CD14-positive monocyte (primary cell): ENCODE data around the gene CLDN19. TPM values are rescaled to one million over a fixed set of nuclear protein-coding genes. Genes with fewer than 3 reads are reported as not detected.

Experiments used
- DNase-seq, 3 donors: peaks; one replicate each; pipeline ENCODE4 v3.0.0-alpha.2; 2011 to 2022
- H2AFZ ChIP-seq: 2 replicates; pipeline ENCODE4 v1.6.0; 2012; ENCODE audit warnings: mild to moderate bottlenecking, low read depth, low read length, inconsistent platforms; ENCODE audit not compliant: insufficient read depth, poor library complexity, severe bottlenecking
- H3K27ac ChIP-seq, 2 donors: 1 replicate in 1 of 2; 2 replicates in 1 of 2; pipeline ENCODE4 v1.5.1; 2012 to 2013; ENCODE audit warnings: low read length in 2 of 2, control low read depth in 1 of 2, inconsistent platforms in 1 of 2, low read depth in 1 of 2, mild to moderate bottlenecking in 1 of 2
- H3K27me3 ChIP-seq, 2 donors: one replicate each; pipeline versions ENCODE4 v1.6.0 to v1.6.1; 2011 to 2013; ENCODE audit warnings: low read length in 2 of 2; ENCODE audit not compliant: control insufficient read depth in 2 of 2, insufficient read depth in 2 of 2
- H3K36me3 ChIP-seq, 2 donors: replicated peaks in 1 of 2; 1 replicate in 1 of 2; 2 replicates in 1 of 2; pipeline versions ENCODE4 v1.5.1 to v1.6.1; 2012 to 2013; ENCODE audit warnings: low read length in 2 of 2, control low read depth in 1 of 2, inconsistent platforms in 1 of 2, mild to moderate bottlenecking in 1 of 2; ENCODE audit not compliant: insufficient read depth in 2 of 2, control insufficient read depth in 1 of 2
- H3K4me1 ChIP-seq, 2 donors: 1 replicate in 1 of 2; 2 replicates in 1 of 2; pipeline versions ENCODE4 v1.5.1 to v1.6.1; 2012 to 2013; ENCODE audit warnings: low read length in 2 of 2, control low read depth in 1 of 2, inconsistent platforms in 1 of 2, mild to moderate bottlenecking in 1 of 2, moderate library complexity in 1 of 2; ENCODE audit not compliant: insufficient read depth in 2 of 2, control insufficient read depth in 1 of 2
- H3K4me2 ChIP-seq: replicated peaks from 2 replicates; pipeline ENCODE3; 2012; ENCODE audit warnings: low read length, moderate library complexity, mild to moderate bottlenecking; ENCODE audit not compliant: poor library complexity, severe bottlenecking; ENCODE audit errors: extremely low read depth
- H3K4me3 ChIP-seq, 3 experiments: fragments of 200-600 bp in 1 of 3; sonication (generic) in 1 of 3; replicated peaks in 1 of 3; 1 replicate in 2 of 3; 2 replicates in 1 of 3; pipeline ENCODE4 v1.5.1; 2011 to 2013; ENCODE audit warnings: low read length in 3 of 3, mild to moderate bottlenecking in 3 of 3, control low read depth in 2 of 3, low read depth in 2 of 3, inconsistent platforms in 1 of 3, moderate library complexity in 1 of 3
- H3K79me2 ChIP-seq: 2 replicates; pipeline ENCODE4 v1.6.0; 2012; ENCODE audit warnings: mild to moderate bottlenecking, control low read depth, inconsistent platforms, low read length, moderate library complexity; ENCODE audit not compliant: insufficient read depth
- H3K9ac ChIP-seq: 2 replicates; pipeline ENCODE4 v1.6.0; 2017; ENCODE audit warnings: low read length, mild to moderate bottlenecking; ENCODE audit not compliant: insufficient read depth, poor library complexity, severe bottlenecking
- H3K9me3 ChIP-seq, 2 donors: replicated peaks in 1 of 2; 1 replicate in 1 of 2; 2 replicates in 1 of 2; pipeline versions ENCODE4 v1.5.1 to v1.6.1; 2012 to 2013; ENCODE audit warnings: low read length in 2 of 2, control low read depth in 1 of 2; ENCODE audit not compliant: control insufficient read depth in 1 of 2, insufficient read depth in 1 of 2
- H4K20me1 ChIP-seq: 2 replicates; pipeline ENCODE4 v1.6.0; 2012; ENCODE audit warnings: mild to moderate bottlenecking, low read length, control low read depth, moderate library complexity; ENCODE audit not compliant: insufficient read depth
- H3K27ac Mint-ChIP-seq, 7 donors: one replicate each; pipeline ENCODE4 v1.8.0; 2020; ENCODE audit warnings: mild to moderate bottlenecking in 7 of 7, mixed read lengths in 7 of 7, moderate library complexity in 6 of 7, inconsistent platforms in 2 of 7
- H3K27me3 Mint-ChIP-seq, 3 donors: one replicate each; pipeline ENCODE4 v1.8.0; 2021 to 2022; ENCODE audit warnings: low read depth in 3 of 3, mild to moderate bottlenecking in 3 of 3, mixed read lengths in 3 of 3, moderate library complexity in 3 of 3, inconsistent platforms in 1 of 3
- H3K36me3 Mint-ChIP-seq, 2 donors: one replicate each; pipeline ENCODE4 v1.8.0; 2020; ENCODE audit warnings: mixed read lengths in 2 of 2, inconsistent platforms in 1 of 2, mild to moderate bottlenecking in 1 of 2
- H3K4me1 Mint-ChIP-seq: one replicate; pipeline ENCODE4 v1.8.0; 2020; ENCODE audit warnings: mild to moderate bottlenecking, mixed read lengths
- H3K4me3 Mint-ChIP-seq, 2 donors: one replicate each; pipeline ENCODE4 v1.8.0; 2020; ENCODE audit warnings: mild to moderate bottlenecking in 2 of 2, mixed read lengths in 2 of 2, moderate library complexity in 1 of 2
- H3K9me3 Mint-ChIP-seq, 7 donors: one replicate each; pipeline ENCODE4 v1.8.0; 2020 to 2022; ENCODE audit warnings: mixed read lengths in 7 of 7, mild to moderate bottlenecking in 6 of 7, moderate library complexity in 6 of 7, inconsistent platforms in 2 of 7
- WGBS: methylation state at CpG from one replicate; pipeline ENCODE4 v1.1.5; 2013; ENCODE audit warnings: missing lambda C conversion rate; ENCODE audit not compliant: insufficient coverage; 5-methylcytosine and 5-hydroxymethylcytosine counted together
- intact Hi-C, 2 donors: fragments of 100-400 bp; cut with micrococcal nuclease; formaldehyde crosslinking; loops; one replicate each; pipeline versions ENCODE4 v1.15.0 to v1.15.1; 2023
- polyA plus RNA-seq, 3 donors: library from polyadenylated mRNA; depleted of rRNA in 1 of 3; unstranded in 2 of 3; stranded (reverse) in 1 of 3; fragments of 300-500 nt in 2 of 3; fragments of >200 nt in 1 of 3; fragmentation: Illumina TruSeq in 2 of 3; gene quantifications; 1 replicate in 2 of 3; 2 replicates in 1 of 3; pipeline ENCODE4 v1.2.3, GENCODE V29; 2012 to 2021
- TF ChIP-seq, protein P1 (sequence below): fragments of 200-600 bp; IDR thresholded peaks from one replicate; pipeline ENCODE4 v1.8.0; 2022; ENCODE audit warnings: antibody characterized with exemption, mild to moderate bottlenecking

Gene CLDN19
- polyA plus RNA-seq, 3 donors = not detected

DNA sequence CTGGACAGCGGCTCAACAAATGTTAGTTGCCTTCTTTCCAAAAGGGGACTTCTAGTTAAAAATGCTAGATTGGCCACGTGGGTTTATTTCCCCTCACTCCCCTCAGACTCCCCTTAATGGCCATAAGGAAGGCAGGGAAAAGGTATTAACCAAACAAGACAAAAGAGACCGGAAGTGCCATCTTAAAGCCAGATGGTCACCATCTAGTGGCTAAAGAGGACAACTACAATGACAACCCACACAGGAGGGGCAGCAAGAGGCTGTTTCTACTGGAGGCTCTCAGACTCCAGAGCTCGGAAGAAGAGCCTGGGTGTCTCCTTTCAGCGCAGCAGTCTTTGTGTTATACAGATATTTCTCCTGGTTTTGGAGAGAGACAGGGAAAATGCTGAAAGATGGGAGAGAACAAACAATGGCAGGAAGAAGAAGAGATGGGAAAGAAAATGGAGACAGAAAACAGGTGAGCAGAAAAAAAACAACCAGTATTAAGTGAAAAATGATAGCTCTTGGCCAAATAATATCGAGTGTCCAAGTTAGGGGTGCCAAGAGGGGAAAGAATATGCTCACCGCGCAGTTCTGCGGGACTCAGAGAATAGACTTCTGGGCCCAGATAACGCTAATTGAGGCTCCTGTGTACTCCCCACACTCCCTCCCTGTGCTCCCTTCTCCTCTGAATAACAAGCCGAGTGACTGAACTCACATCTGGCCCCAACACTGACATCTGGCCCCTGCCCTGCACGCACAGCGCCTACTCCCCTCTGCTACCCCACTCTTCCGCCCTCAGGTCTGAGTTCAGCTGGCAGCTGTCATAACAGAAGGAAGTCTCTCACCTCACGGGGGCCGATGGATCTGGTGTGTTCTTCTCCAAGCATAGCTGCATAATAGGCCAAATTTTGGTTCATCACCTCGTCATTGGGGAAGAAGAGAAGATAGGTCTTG is 17.2 kb upstream of the CLDN19 start:
- H3K27ac Mint-ChIP-seq = peak overlapping the region in 6 of 7 donors; percentile 4 to 73 (median 34)
- no peak overlapping the region for H3K4me3 Mint-ChIP-seq
- peaks cover 4% of the 10 kb centered on the region for H3K4me1 Mint-ChIP-seq
- H3K27me3 Mint-ChIP-seq = no peaks in the 10 kb centered on the region
- Histone ChIP-seq H3K27ac (peak overlapping the region in 1 of 2 donors; percentile 39), H3K27me3 (no peaks in the 10 kb centered on the region), H3K36me3 (peaks cover 74 to 98% of the 10 kb centered on the region in 2 donors), H3K79me2 (no peaks in the 10 kb centered on the region), H3K4me2 (no peak overlapping the region), H3K9ac (no peak overlapping the region), H3K4me1 (peaks cover 0 to 10% of the 10 kb centered on the region in 2 donors), H4K20me1 (no peaks in the 10 kb centered on the region), H3K9me3 (no peaks in the 10 kb centered on the region), H3K4me3 (no peak overlapping the region), H2AFZ (no peak overlapping the region)
- intact Hi-C loops = loop anchor here (5.0 kb wide), 1 partner anchor 180 kb away; no protein-coding TSS in a partner anchor
- peak; percentile 41 to 62 (median 54) for DNase-seq
- WGBS = 84% methylated on average over 9 of the region's 17 CpGs
- peaks cover 68 to 94% of the 10 kb centered on the region in 2 donors for H3K36me3 Mint-ChIP-seq
- H3K9me3 Mint-ChIP-seq = peaks cover 0 to 2% (median 0%) of the 10 kb centered on the region in 7 donors
- TF ChIP-seq, protein P1, sequence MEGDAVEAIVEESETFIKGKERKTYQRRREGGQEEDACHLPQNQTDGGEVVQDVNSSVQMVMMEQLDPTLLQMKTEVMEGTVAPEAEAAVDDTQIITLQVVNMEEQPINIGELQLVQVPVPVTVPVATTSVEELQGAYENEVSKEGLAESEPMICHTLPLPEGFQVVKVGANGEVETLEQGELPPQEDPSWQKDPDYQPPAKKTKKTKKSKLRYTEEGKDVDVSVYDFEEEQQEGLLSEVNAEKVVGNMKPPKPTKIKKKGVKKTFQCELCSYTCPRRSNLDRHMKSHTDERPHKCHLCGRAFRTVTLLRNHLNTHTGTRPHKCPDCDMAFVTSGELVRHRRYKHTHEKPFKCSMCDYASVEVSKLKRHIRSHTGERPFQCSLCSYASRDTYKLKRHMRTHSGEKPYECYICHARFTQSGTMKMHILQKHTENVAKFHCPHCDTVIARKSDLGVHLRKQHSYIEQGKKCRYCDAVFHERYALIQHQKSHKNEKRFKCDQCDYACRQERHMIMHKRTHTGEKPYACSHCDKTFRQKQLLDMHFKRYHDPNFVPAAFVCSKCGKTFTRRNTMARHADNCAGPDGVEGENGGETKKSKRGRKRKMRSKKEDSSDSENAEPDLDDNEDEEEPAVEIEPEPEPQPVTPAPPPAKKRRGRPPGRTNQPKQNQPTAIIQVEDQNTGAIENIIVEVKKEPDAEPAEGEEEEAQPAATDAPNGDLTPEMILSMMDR = peak; percentile 83

DNA sequence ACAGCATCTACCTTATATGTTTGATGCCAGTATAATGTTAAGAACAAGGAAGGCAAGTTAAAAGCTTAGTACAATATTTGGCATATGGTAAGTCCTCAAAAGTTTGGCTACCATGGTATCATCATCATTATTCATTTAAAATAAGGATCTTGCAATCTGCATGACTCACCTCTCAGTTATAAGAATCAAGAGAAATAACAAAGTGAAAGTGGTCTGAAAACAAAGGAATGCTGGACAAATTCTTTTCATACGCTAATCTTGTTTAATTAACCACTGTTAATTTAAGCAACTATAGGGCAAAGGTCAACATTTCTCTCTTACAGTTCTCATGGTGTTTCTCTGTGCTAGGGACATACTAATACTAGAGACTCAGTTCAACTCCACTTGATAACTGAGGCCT is 13.0 kb upstream of the CLDN19 start:
- peaks cover 0 to 6% (median 2%) of the 10 kb centered on the region in 7 donors for H3K9me3 Mint-ChIP-seq
- H3K36me3 ChIP-seq = peaks cover 66 to 83% of the 10 kb centered on the region in 2 donors
- peaks cover 16% of the 10 kb centered on the region in 2 donors for H3K4me1 ChIP-seq
- no peaks in the 10 kb centered on the region for H3K27me3 Mint-ChIP-seq
- no peak overlapping the region for H2AFZ ChIP-seq
- WGBS = no CpG with 5 or more reads among the region's 1 CpG
- peaks cover 71 to 87% of the 10 kb centered on the region in 2 donors for H3K36me3 Mint-ChIP-seq
- no peaks in the 10 kb centered on the region for H3K9me3 ChIP-seq
- no peak overlapping the region for H3K4me3 ChIP-seq
- H4K20me1 ChIP-seq = no peaks in the 10 kb centered on the region
- H3K4me3 Mint-ChIP-seq = no peak overlapping the region
- H3K9ac ChIP-seq = no peak overlapping the region
- no peak for DNase-seq
- no peaks in the 10 kb centered on the region for H3K27me3 ChIP-seq
- no peak overlapping the region for H3K4me2 ChIP-seq
- H3K4me1 Mint-ChIP-seq = peaks cover 19% of the 10 kb centered on the region
- TF ChIP-seq, protein P1 = no peak
- H3K27ac Mint-ChIP-seq = peak overlapping the region in 1 of 7 donors; percentile 33
- intact Hi-C loops = no loop called here
- H3K27ac ChIP-seq = no peak overlapping the region
- H3K79me2 ChIP-seq = no peaks in the 10 kb centered on the region
